ENCODE data around the gene CCT8. TPM values are rescaled to one million over a fixed set of nuclear protein-coding genes. Genes with fewer than 3 reads are reported as not detected.

CCT8 gene
- total and polyA plus RNA-seq, 9 of the 15 experiments (the other 6 are each of a cell fraction or from before 2014, with no cell fraction given): 451 to 1,153 (median 677) TPM

GRCh38 chr21:29084372-29084771 is 10.9 kb upstream of the CCT8 start:
- Histone ChIP-seq H3K27ac (ENCODE audit: extremely low read depth, low read depth, low read length) (no peak overlapping the region), H2AFZ (ENCODE audit: low read depth, low read length) (no peak overlapping the region), H3K36me3 (ENCODE audit: control insufficient read depth, insufficient read depth, low read length) (no peaks in the 10 kb centered on the region), H3K9me1 (ENCODE audit: control insufficient read depth, insufficient read depth, low read length) (no peaks in the 10 kb centered on the region), H3K27me3 (ENCODE audit: control insufficient read depth in 2 of 2, insufficient read depth in 2 of 2, low read length in 2 of 2) (peaks cover 4 to 10% of the 10 kb centered on the region in 2 experiments; a peak in 4 of 5 replicates), H3K9me3 (replicated peaks; ENCODE audit: control insufficient read depth, insufficient read depth, low read depth, low read length) (no peaks in the 10 kb centered on the region), H3K4me1 (replicated peaks in 1 of 2; ENCODE audit: control insufficient read depth in 2 of 2, insufficient read depth in 2 of 2, low read length in 2 of 2) (peaks cover 0 to 3% of the 10 kb centered on the region in 2 experiments; a peak in 2 of 5 replicates), H3K79me2 (ENCODE audit: control insufficient read depth, insufficient read depth, low read length) (no peaks in the 10 kb centered on the region), H3K4me3 (no peak overlapping the region), H4K20me1 (replicated peaks; ENCODE audit: control insufficient read depth, insufficient read depth, low read length) (no peaks in the 10 kb centered on the region), H3K9ac (ENCODE audit: insufficient read depth in 1 of 2, low read depth in 2 of 2, low read length in 2 of 2) (no peak overlapping the region), H3K4me2 (ENCODE audit: insufficient read depth, low read length) (no peak overlapping the region)
- ChIA-PET CTCF (ENCODE audit: low intra/inter-chr PET ratio) (no interaction called here), POLR2A (no interaction called here)
- in situ Hi-C loops (cut with MboI) (no loop called here), intact Hi-C loops (cut with micrococcal nuclease) (no loop called here)
- TF ChIP-seq L3MBTL2 (IDR thresholded peaks at IDR 0.05) (no peak), HNRNPUL1 (IDR thresholded peaks at IDR 0.05; ENCODE audit: low read length) (no peak), CHD1 (IDR thresholded peaks at IDR 0.05; ENCODE audit: low read length) (no peak), MECOM (CRISPR knock-in tag; IDR thresholded peaks at IDR 0.05) (no peak), SMAD4 (CRISPR knock-in tag; conservative IDR thresholded peaks at IDR 0.05) (no peak), ZNF695 (CRISPR knock-in tag; IDR thresholded peaks at IDR 0.05) (no peak), ZNF311 (CRISPR knock-in tag; IDR thresholded peaks at IDR 0.05) (no peak), KLF10 (CRISPR knock-in tag; IDR thresholded peaks at IDR 0.05) (no peak), NCOA2 (IDR thresholded peaks at IDR 0.05; ENCODE audit: partially characterized antibody in 2 of 2) (no peak)
- no peak for DNase-seq (ENCODE audit: extremely low read depth in 1 of 4, low spot score in 3 of 4)
- FAIRE-seq: no peak
- WGBS (ENCODE audit: insufficient coverage, low coverage, missing lambda C conversion rate): 0% methylated on average over 2 of the region's 2 CpGs
- ATAC-seq: no peak
- BruUV-seq (replicated peaks): no TSS peak

All from K562 (cell line).